K562 (cell line): Measurements from ENCODE around the gene ZNF143. TPM values are rescaled to one million over a fixed set of nuclear protein-coding genes. Genes with fewer than 3 reads are reported as not detected.

ENCODE experiments used
- HDAC2 ChIP-seq: fragments of 450-650 bp; IDR thresholded peaks from 2 replicates; pipeline ENCODE4 v1.6.1; 2016; ENCODE audit warnings: mild to moderate bottlenecking
- L3MBTL2 ChIP-seq: fragments of 450-650 bp; IDR thresholded peaks from 2 replicates; pipeline ENCODE4 v1.6.1; 2016; ENCODE audit warnings: mild to moderate bottlenecking, moderate library complexity
- MEF2A ChIP-seq: IDR thresholded peaks from 2 replicates; pipeline ENCODE4 v1.6.1; 2011; ENCODE audit warnings: low read depth, mild to moderate bottlenecking, low read length, moderate library complexity; ENCODE audit not compliant: control insufficient read depth
- MEF2D ChIP-seq: conservative IDR thresholded peaks from 2 replicates; pipeline ENCODE4 v1.6.1; 2016; ENCODE audit warnings: low read depth, missing genetic modification characterization, missing compliant biosample characterization
- MTA1 ChIP-seq: fragments of 450-650 bp; IDR thresholded peaks from 2 replicates; pipeline ENCODE4 v1.6.1; 2017; ENCODE audit warnings: borderline replicate concordance
- MTF1 ChIP-seq: fragments of 250-450 bp; sonication (Bioruptor Pico); IDR thresholded peaks from 2 replicates; pipeline ENCODE4 v1.9.0; 2021; ENCODE audit warnings: moderate library complexity, mild to moderate bottlenecking, inconsistent platforms, borderline replicate concordance
- NBN ChIP-seq: fragments of 450-650 bp; IDR thresholded peaks from 2 replicates; pipeline ENCODE4 v1.6.1; 2016; ENCODE audit warnings: low read depth, mild to moderate bottlenecking
- NFIX ChIP-seq: fragments of 250-450 bp; sonication (Bioruptor Pico); IDR thresholded peaks from 2 replicates; pipeline ENCODE4 v1.4.0; 2020; ENCODE audit warnings: low read depth, mild to moderate bottlenecking, moderate library complexity
- NFRKB ChIP-seq: fragments of 450-650 bp; IDR thresholded peaks from 2 replicates; pipeline ENCODE4 v1.6.1; 2016; ENCODE audit warnings: low read depth
- NRF1 ChIP-seq, 2 experiments: fragments of 450-650 bp; IDR thresholded peaks in 1 of 2; conservative IDR thresholded peaks in 1 of 2; 2 replicates each; pipeline ENCODE4 v1.6.1; 2014; ENCODE audit warnings: mild to moderate bottlenecking in 2 of 2
- POLR2AphosphoS2 ChIP-seq: IDR thresholded peaks from 2 replicates; pipeline ENCODE4 v1.6.1; 2012; ENCODE audit warnings: low read length, improper control_type of control experiment
- SMAD1 ChIP-seq: fragments of 150-350 bp; IDR thresholded peaks from 2 replicates; pipeline ENCODE4 v1.6.1; 2014; ENCODE audit warnings: low read length, low read depth; ENCODE audit not compliant: partially characterized antibody
- SUPT5H ChIP-seq: fragments of 450-650 bp; IDR thresholded peaks from 2 replicates; pipeline ENCODE4 v1.6.1; 2016
- polyA plus RNA-seq, 8 experiments: library from polyadenylated mRNA; depleted of rRNA in 4 of 8; stranded (reverse) in 5 of 8; unstranded in 3 of 8; fragments of >200 nt; fragmentation: Nextera tagmentation in 2 of 8; fragmentation: Illumina TruSeq in 1 of 8; extraction: Ambion mirVana in 2 of 8; extraction: Trizol in 1 of 8; gene quantifications; 2 replicates each; pipeline versions ENCODE4 v1.2.1 to v1.2.3, GENCODE V29; 2011 to 2014; ENCODE audit warnings: inconsistent platforms in 1 of 8, missing spikeins in 1 of 8
- total RNA-seq, 7 experiments: library from RNA; depleted of rRNA in 6 of 7; stranded (reverse); fragments of >200 nt in 6 of 7; fragmentation: Illumina TruSeq in 2 of 7; extraction: Trizol in 2 of 7; gene quantifications; 2 replicates each; pipeline versions ENCODE4 v1.2.1 to v1.2.3, GENCODE V29; 2011 to 2021; ENCODE audit warnings: low replicate concordance in 1 of 7
- TF ChIP-seq, protein P1 (sequence below), 2 experiments: fragments of 450-650 bp; IDR thresholded peaks; 2 replicates each; pipeline ENCODE4 v1.6.1; 2018; ENCODE audit warnings: mild to moderate bottlenecking in 2 of 2, low read depth in 1 of 2; ENCODE audit not compliant: partially characterized antibody in 2 of 2
- TF ChIP-seq, protein P2 (sequence below), 2 experiments: fragments of 450-650 bp; IDR thresholded peaks; 2 replicates each; pipeline ENCODE4 v1.6.1; 2016
- TF ChIP-seq, protein P3 (sequence below): sonication (generic); formaldehyde crosslinking; IDR thresholded peaks from 2 replicates; pipeline ENCODE4 v1.8.1; 2023; ENCODE audit warnings: mild to moderate bottlenecking, missing genetic modification reagents
- TF ChIP-seq, protein P4 (sequence below): fragments of 450-650 bp; formaldehyde crosslinking; conservative IDR thresholded peaks from 2 replicates; pipeline ENCODE4 v1.4.0; 2022; ENCODE audit warnings: mild to moderate bottlenecking, missing genetic modification characterization

ZNF143 gene
- total and polyA plus RNA-seq, 9 of the 15 experiments (the other 6 are each of a cell fraction or from before 2014, with no cell fraction given), result 18.4 to 58.5 (median 27.1) TPM

DNA sequence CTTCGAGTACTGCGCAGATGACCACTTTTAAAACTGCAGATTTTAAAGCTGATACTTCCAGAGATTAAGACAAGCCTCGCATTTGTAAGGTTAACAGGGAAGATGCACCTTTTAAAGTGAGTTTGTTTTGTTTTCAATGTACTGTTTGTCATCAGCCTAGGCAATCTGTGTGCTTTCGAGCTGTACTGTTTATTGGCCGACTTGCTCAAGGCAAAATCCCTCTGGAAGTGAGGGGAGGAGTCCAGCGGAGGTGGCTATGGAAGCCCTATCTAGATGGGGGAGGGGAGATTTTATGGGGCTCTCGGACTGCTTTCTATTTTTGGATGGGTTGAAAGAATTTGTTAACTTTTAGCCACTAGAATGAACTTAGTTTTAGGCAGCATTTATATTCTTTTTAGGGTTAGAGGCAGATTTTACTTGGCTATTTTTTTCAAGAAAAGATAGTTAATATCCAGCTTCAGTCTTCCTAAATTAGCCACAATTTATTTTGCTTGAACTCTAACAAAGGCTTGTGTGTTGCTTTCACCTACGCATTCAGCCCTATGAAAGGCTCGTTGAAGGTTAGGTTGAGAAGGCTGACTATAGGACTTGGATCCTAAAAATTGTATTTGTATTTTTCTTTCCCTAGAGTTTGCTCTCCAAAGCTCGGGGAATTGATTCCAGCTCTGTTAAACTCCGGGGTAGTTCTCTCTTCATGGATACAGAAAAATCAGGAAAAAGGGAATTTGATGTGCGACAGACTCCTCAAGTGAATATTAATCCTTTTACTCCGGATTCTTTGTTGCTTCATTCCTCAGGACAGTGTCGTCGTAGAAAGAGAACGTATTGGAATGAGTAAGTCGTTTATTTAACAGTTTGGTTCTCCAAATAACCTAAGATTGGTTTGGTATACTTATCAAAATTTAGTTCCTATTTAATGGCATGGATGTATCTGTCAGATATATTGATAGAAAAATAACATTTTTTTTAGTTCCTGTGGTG lies 114.7 kb downstream of the ZNF143 start (continued):
- TF ChIP-seq, protein P1, sequence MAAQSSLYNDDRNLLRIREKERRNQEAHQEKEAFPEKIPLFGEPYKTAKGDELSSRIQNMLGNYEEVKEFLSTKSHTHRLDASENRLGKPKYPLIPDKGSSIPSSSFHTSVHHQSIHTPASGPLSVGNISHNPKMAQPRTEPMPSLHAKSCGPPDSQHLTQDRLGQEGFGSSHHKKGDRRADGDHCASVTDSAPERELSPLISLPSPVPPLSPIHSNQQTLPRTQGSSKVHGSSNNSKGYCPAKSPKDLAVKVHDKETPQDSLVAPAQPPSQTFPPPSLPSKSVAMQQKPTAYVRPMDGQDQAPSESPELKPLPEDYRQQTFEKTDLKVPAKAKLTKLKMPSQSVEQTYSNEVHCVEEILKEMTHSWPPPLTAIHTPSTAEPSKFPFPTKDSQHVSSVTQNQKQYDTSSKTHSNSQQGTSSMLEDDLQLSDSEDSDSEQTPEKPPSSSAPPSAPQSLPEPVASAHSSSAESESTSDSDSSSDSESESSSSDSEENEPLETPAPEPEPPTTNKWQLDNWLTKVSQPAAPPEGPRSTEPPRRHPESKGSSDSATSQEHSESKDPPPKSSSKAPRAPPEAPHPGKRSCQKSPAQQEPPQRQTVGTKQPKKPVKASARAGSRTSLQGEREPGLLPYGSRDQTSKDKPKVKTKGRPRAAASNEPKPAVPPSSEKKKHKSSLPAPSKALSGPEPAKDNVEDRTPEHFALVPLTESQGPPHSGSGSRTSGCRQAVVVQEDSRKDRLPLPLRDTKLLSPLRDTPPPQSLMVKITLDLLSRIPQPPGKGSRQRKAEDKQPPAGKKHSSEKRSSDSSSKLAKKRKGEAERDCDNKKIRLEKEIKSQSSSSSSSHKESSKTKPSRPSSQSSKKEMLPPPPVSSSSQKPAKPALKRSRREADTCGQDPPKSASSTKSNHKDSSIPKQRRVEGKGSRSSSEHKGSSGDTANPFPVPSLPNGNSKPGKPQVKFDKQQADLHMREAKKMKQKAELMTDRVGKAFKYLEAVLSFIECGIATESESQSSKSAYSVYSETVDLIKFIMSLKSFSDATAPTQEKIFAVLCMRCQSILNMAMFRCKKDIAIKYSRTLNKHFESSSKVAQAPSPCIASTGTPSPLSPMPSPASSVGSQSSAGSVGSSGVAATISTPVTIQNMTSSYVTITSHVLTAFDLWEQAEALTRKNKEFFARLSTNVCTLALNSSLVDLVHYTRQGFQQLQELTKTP (IDR thresholded peaks at IDR 0.05; ENCODE audit: low read depth in 1 of 2, partially characterized antibody in 2 of 2), result peak in 1 of 2 experiments; percentile 16
- TF ChIP-seq POLR2AphosphoS2, result no peak
- peak; percentile 89 for TF ChIP-seq MEF2A
- TF ChIP-seq, protein P2, sequence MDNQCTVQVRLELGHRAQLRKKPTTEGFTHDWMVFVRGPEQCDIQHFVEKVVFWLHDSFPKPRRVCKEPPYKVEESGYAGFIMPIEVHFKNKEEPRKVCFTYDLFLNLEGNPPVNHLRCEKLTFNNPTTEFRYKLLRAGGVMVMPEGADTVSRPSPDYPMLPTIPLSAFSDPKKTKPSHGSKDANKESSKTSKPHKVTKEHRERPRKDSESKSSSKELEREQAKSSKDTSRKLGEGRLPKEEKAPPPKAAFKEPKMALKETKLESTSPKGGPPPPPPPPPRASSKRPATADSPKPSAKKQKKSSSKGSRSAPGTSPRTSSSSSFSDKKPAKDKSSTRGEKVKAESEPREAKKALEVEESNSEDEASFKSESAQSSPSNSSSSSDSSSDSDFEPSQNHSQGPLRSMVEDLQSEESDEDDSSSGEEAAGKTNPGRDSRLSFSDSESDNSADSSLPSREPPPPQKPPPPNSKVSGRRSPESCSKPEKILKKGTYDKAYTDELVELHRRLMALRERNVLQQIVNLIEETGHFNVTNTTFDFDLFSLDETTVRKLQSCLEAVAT (IDR thresholded peaks at IDR 0.05), result peak in 1 of 2 experiments; percentile 56; a peak in 2 of 4 replicates
- TF ChIP-seq NFIX (CRISPR knock-in tag), result no peak
- peak; percentile 9 to 26; a peak in 2 of 4 replicates for TF ChIP-seq NRF1 (conservative IDR thresholded peaks at IDR 0.05 in 1 of 2, IDR thresholded peaks at IDR 0.05 in 1 of 2)
- peak; percentile 48; the same call in 1 of the 2 replicates for TF ChIP-seq HDAC2
- 0 out of 2 replicates have a peak, but pooled peaks have one; percentile 7 for TF ChIP-seq NBN
- 0 out of 2 replicates have a peak, but pooled peaks have one; percentile 7 for TF ChIP-seq MTA1
- peak; percentile 66; the same call in 1 of the 2 replicates for TF ChIP-seq MEF2D
- peak; percentile 69 for TF ChIP-seq SUPT5H
- TF ChIP-seq L3MBTL2, result 0 out of 2 replicates have a peak, but pooled peaks have one; percentile 2
- no peak for TF ChIP-seq MTF1 (CRISPR knock-in tag)
- TF ChIP-seq, protein P3, sequence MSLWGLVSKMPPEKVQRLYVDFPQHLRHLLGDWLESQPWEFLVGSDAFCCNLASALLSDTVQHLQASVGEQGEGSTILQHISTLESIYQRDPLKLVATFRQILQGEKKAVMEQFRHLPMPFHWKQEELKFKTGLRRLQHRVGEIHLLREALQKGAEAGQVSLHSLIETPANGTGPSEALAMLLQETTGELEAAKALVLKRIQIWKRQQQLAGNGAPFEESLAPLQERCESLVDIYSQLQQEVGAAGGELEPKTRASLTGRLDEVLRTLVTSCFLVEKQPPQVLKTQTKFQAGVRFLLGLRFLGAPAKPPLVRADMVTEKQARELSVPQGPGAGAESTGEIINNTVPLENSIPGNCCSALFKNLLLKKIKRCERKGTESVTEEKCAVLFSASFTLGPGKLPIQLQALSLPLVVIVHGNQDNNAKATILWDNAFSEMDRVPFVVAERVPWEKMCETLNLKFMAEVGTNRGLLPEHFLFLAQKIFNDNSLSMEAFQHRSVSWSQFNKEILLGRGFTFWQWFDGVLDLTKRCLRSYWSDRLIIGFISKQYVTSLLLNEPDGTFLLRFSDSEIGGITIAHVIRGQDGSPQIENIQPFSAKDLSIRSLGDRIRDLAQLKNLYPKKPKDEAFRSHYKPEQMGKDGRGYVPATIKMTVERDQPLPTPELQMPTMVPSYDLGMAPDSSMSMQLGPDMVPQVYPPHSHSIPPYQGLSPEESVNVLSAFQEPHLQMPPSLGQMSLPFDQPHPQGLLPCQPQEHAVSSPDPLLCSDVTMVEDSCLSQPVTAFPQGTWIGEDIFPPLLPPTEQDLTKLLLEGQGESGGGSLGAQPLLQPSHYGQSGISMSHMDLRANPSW (CRISPR knock-in tag), result 0 out of 2 replicates have a peak, but pooled peaks have one; percentile 14
- 0 out of 2 replicates have a peak, but pooled peaks have one; percentile 17 for TF ChIP-seq NFRKB
- peak; percentile 43 for TF ChIP-seq SMAD1
- TF ChIP-seq, protein P4, sequence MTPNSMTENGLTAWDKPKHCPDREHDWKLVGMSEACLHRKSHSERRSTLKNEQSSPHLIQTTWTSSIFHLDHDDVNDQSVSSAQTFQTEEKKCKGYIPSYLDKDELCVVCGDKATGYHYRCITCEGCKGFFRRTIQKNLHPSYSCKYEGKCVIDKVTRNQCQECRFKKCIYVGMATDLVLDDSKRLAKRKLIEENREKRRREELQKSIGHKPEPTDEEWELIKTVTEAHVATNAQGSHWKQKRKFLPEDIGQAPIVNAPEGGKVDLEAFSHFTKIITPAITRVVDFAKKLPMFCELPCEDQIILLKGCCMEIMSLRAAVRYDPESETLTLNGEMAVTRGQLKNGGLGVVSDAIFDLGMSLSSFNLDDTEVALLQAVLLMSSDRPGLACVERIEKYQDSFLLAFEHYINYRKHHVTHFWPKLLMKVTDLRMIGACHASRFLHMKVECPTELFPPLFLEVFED (CRISPR knock-in tag), result 0 out of 2 replicates have a peak, but pooled peaks have one; percentile 67
